SU-DHL-6 (cell line): ENCODE measurements around the gene ZGPAT.

ENCODE experiments used
- H2AFZ ChIP-seq: fragments of 200-600 bp; sonication (generic); 2 replicates; pipeline ENCODE4 v1.6.1; 2014; ENCODE audit warnings: low read depth, mild to moderate bottlenecking, moderate library complexity, mixed read lengths, antibody characterized with exemption, low read length; ENCODE audit not compliant: severe bottlenecking
- H3F3A ChIP-seq: fragments of 200-600 bp; shearing (Covaris generic); 2 replicates; pipeline ENCODE4 v1.6.0; 2016; ENCODE audit warnings: antibody characterized with exemption, mild to moderate bottlenecking; ENCODE audit not compliant: insufficient read depth
- H3K27ac ChIP-seq: fragments of 200-600 bp; sonication (generic); 2 replicates; pipeline ENCODE4 v1.5.1; 2016; ENCODE audit warnings: low read depth, mild to moderate bottlenecking, low read length, moderate library complexity, mixed read lengths
- H3K27me3 ChIP-seq: fragments of 200-600 bp; sonication (generic), shearing (Covaris generic); 2 replicates; pipeline ENCODE4 v1.6.0; 2014; ENCODE audit warnings: mild to moderate bottlenecking, low read length
- H3K36me3 ChIP-seq: fragments of 200-600 bp; sonication (generic); 2 replicates; pipeline ENCODE4 v1.6.1; 2014; ENCODE audit warnings: mild to moderate bottlenecking, low read length, mixed read lengths
- H3K4me2 ChIP-seq: fragments of 300-600, 200-600 bp; shearing (Covaris generic), sonication (generic); 2 replicates; pipeline ENCODE4 v1.6.0; 2014; ENCODE audit warnings: low read length, low read depth, mild to moderate bottlenecking; ENCODE audit not compliant: poor library complexity, severe bottlenecking
- H3K4me3 ChIP-seq: fragments of 200-600 bp; sonication (generic); 2 replicates; pipeline ENCODE4 v1.5.1; 2014; ENCODE audit warnings: antibody characterized with exemption, low read length, mild to moderate bottlenecking, mixed read lengths; ENCODE audit not compliant: insufficient read depth, poor library complexity, severe bottlenecking
- H3K79me2 ChIP-seq: fragments of 200-600 bp; sonication (generic); 2 replicates; pipeline ENCODE4 v1.6.1; 2014; ENCODE audit warnings: mild to moderate bottlenecking, low read length, moderate library complexity; ENCODE audit not compliant: insufficient read depth
- H3K9ac ChIP-seq: fragments of 200-600 bp; sonication (generic); 2 replicates; pipeline ENCODE4 v1.7.0; 2014; ENCODE audit warnings: mild to moderate bottlenecking, low read length
- H3K9me2 ChIP-seq: fragments of 200-600 bp; sonication (generic); replicated peaks from 2 replicates; pipeline ENCODE4 v1.6.1; 2014; ENCODE audit warnings: low read length; ENCODE audit not compliant: insufficient read depth
- H3K9me3 ChIP-seq: fragments of 200-600 bp; sonication (generic); 2 replicates; pipeline ENCODE4 v1.6.1; 2014; ENCODE audit warnings: low read length, mixed read lengths; ENCODE audit not compliant: insufficient read depth
- H4K20me1 ChIP-seq: fragments of 200-600 bp; sonication (generic); 2 replicates; pipeline ENCODE4 v1.6.1; 2014; ENCODE audit warnings: low read depth, mild to moderate bottlenecking, antibody characterized with exemption, low read length, moderate library complexity, mixed read lengths
- EZH2phosphoT487 ChIP-seq: fragments of 200-600 bp; sonication (generic), shearing (Covaris generic); conservative IDR thresholded peaks from 2 replicates; pipeline ENCODE4 v1.6.1; 2018; ENCODE audit warnings: mild to moderate bottlenecking, antibody characterized with exemption, low read length, moderate library complexity, mixed read lengths
- TF ChIP-seq, protein P1 (sequence below): fragments of 200-600 bp; sonication (generic); IDR thresholded peaks from one replicate; pipeline ENCODE4 v1.5.1; 2017; ENCODE audit warnings: antibody characterized with exemption, mild to moderate bottlenecking, low read length, moderate library complexity; ENCODE audit not compliant: insufficient read depth, poor library complexity, severe bottlenecking

Gene ZGPAT

DNA sequence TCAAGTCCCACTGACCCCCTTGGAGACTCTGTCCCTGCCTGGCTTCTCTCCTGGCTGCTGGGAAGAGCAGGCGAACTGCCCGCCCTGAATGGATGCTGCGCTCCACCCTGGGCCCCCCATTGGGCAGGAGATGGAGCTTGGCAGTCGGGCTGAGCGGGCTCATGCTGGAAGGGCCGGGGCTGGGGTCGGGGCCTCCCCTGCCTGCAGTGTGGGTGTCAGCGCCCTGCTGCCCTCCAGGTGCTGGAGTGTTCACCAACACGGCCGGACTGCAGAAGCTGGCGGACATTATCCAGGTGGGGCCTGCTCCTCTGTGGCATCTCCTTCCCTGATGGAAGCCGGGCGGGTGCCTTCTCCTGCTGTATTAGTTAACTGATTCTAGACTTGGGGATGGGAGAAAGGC, 27.4 kb upstream of the ZGPAT start:
- H3K4me3 ChIP-seq = no peak overlapping the region
- no peaks in the 10 kb centered on the region for H3K79me2 ChIP-seq
- no peaks in the 10 kb centered on the region for H4K20me1 ChIP-seq
- TF ChIP-seq EZH2phosphoT487 = no peak
- TF ChIP-seq, protein P1, sequence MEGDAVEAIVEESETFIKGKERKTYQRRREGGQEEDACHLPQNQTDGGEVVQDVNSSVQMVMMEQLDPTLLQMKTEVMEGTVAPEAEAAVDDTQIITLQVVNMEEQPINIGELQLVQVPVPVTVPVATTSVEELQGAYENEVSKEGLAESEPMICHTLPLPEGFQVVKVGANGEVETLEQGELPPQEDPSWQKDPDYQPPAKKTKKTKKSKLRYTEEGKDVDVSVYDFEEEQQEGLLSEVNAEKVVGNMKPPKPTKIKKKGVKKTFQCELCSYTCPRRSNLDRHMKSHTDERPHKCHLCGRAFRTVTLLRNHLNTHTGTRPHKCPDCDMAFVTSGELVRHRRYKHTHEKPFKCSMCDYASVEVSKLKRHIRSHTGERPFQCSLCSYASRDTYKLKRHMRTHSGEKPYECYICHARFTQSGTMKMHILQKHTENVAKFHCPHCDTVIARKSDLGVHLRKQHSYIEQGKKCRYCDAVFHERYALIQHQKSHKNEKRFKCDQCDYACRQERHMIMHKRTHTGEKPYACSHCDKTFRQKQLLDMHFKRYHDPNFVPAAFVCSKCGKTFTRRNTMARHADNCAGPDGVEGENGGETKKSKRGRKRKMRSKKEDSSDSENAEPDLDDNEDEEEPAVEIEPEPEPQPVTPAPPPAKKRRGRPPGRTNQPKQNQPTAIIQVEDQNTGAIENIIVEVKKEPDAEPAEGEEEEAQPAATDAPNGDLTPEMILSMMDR = no peak
- no peaks in the 10 kb centered on the region for H3K9me3 ChIP-seq
- H3K9me2 ChIP-seq = no peaks in the 10 kb centered on the region
- H3K36me3 ChIP-seq = no peaks in the 10 kb centered on the region
- no peaks in the 10 kb centered on the region for H3F3A ChIP-seq
- H3K9ac ChIP-seq = no peak overlapping the region
- H3K4me2 ChIP-seq = no peak overlapping the region
- no peak overlapping the region for H2AFZ ChIP-seq
- H3K27ac ChIP-seq = no peak overlapping the region
- no peaks in the 10 kb centered on the region for H3K27me3 ChIP-seq

GRCh38 chr20:63680857-63681608, 26.8 kb upstream of the ZGPAT start:
- Histone ChIP-seq H3K36me3 (no peaks in the 10 kb centered on the region), H3K4me3 (no peak overlapping the region), H2AFZ (no peak overlapping the region), H3K9me2 (no peaks in the 10 kb centered on the region), H3K4me2 (no peak overlapping the region), H4K20me1 (no peaks in the 10 kb centered on the region), H3K27ac (no peak overlapping the region), H3K9ac (no peak overlapping the region), H3K9me3 (no peaks in the 10 kb centered on the region), H3F3A (no peaks in the 10 kb centered on the region), H3K27me3 (no peaks in the 10 kb centered on the region), H3K79me2 (no peaks in the 10 kb centered on the region)
- TF ChIP-seq EZH2phosphoT487 = no peak
- TF ChIP-seq, protein P1 = no peak

- Histone ChIP-seq H3K79me2 (no peaks in the 10 kb centered on the region), H4K20me1 (no peaks in the 10 kb centered on the region), H3F3A (no peaks in the 10 kb centered on the region), H3K9me2 (no peaks in the 10 kb centered on the region), H3K4me3 (no peak overlapping the region), H3K4me2 (no peak overlapping the region), H3K36me3 (no peaks in the 10 kb centered on the region), H2AFZ (no peak overlapping the region), H3K9me3 (no peaks in the 10 kb centered on the region), H3K27me3 (no peaks in the 10 kb centered on the region), H3K27ac (no peak overlapping the region), H3K9ac (no peak overlapping the region)
- TF ChIP-seq EZH2phosphoT487 = no peak
- TF ChIP-seq, protein P1 = no peak
These were observed 26.2 kb upstream of the ZGPAT start for GRCh38 chr20:63681609-63682142.
